ENCODE results near the gene PILRB.

DNA sequence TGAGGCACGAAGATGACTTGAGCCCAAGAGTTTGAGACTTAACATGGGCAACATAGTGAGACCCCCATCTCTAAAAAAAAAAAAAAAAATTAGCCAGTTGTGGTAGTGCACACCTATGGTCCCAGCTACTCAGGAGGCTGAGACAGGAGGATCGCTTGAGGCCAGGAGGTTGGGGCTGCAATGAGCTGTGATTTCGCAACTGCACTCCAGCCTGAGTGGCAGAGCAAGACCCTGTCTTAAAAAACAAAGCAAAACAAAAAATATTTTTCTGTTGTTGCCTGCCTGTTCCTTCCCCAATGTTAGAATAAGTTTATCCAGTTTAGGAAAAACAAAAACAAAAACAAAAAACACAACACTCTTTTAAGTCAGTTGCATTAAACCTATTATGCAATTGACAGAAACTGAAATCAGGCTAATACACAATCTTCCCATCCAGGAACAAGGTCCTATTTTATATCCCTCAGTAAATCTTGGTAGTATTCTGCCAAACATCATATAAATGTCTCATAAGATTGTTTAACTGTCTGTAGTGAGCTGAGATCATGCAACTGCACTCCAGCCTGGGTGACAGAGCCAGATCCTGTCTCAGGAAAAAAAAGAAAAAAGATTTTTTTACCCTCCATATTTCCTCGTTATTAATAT lies 20.3 kb downstream of the PILRB start:
- no peak for TF ChIP-seq EZH2phosphoT487 (IDR thresholded peaks at IDR 0.05; ENCODE audit: insufficient read depth, low read depth)
- TF ChIP-seq EZH2 (IDR thresholded peaks at IDR 0.05; ENCODE audit: insufficient read depth, poor library complexity, severe bottlenecking), result no peak
